H1 (cell line): ENCODE results near the gene RAD51B. TPM values are rescaled to one million over a fixed set of nuclear protein-coding genes. Genes with fewer than 3 reads are reported as not detected.

Experiments
- CTCF ChIA-PET: fragments of 300-600 bp; sonication (Branson Sonifier 250); formaldehyde crosslinking; loops from one replicate; lab custom pipeline; 2021; ENCODE audit not compliant: partially characterized antibody; lab: Charles Lee
- POLR2A ChIA-PET: fragments of 300-600 bp; sonication (Branson Sonifier 250); formaldehyde crosslinking; loops from one replicate; lab custom pipeline; 2021; ENCODE audit warnings: inconsistent platforms; ENCODE audit not compliant: partially characterized antibody; lab: Charles Lee
- DNase-seq, 2 experiments: peaks; one replicate each; pipeline versions ENCODE4 v3.0.0 to v3.0.0-alpha.2; 2010 to 2022; ENCODE audit warnings: low spot score in 2 of 2, low read depth in 1 of 2, mixed read lengths in 1 of 2
- FAIRE-seq: peaks from 2 replicates; lab custom pipeline; 2011; peaks lifted over from hg19 to GRCh38; lab: Jason Lieb, UNC
- H2AFZ ChIP-seq: 2 replicates; pipeline ENCODE4 v1.8.1; 2012; ENCODE audit warnings: low read length, inconsistent platforms
- H2AK5ac ChIP-seq: 2 replicates; pipeline ENCODE4 v1.6.1; 2013; ENCODE audit warnings: low read depth, low read length
- H2BK120ac ChIP-seq: replicated peaks from 2 replicates; pipeline ENCODE3; 2013; ENCODE audit warnings: low read depth, low read length, inconsistent platforms
- H2BK12ac ChIP-seq: 2 replicates; pipeline ENCODE4 v1.6.1; 2013; ENCODE audit warnings: low read depth, low read length
- H2BK15ac ChIP-seq: 2 replicates; pipeline ENCODE4 v1.6.1; 2013; ENCODE audit warnings: low read length
- H2BK20ac ChIP-seq: 2 replicates; pipeline ENCODE4 v1.6.1; 2013; ENCODE audit warnings: low read length
- H2BK5ac ChIP-seq: 2 replicates; pipeline ENCODE4 v1.6.1; 2013; ENCODE audit warnings: low read depth, low read length
- H3K14ac ChIP-seq: 2 replicates; pipeline ENCODE4 v1.6.1; 2013; ENCODE audit warnings: inconsistent platforms; ENCODE audit not compliant: insufficient read length
- H3K18ac ChIP-seq: 2 replicates; pipeline ENCODE4 v1.6.1; 2013; ENCODE audit warnings: low read length; ENCODE audit errors: extremely low read depth
- H3K23ac ChIP-seq: 2 replicates; pipeline ENCODE4 v1.6.1; 2013; ENCODE audit warnings: inconsistent platforms; ENCODE audit not compliant: insufficient read length
- H3K23me2 ChIP-seq: 2 replicates; pipeline ENCODE4 v1.6.1; 2013; ENCODE audit warnings: low read depth, low read length
- H3K27ac ChIP-seq: 2 replicates; pipeline ENCODE4 v1.6.1; 2011; ENCODE audit warnings: low read depth, low read length, inconsistent platforms
- H3K27me3 ChIP-seq, 4 experiments: replicated peaks in 1 of 4; 1 replicate in 1 of 4; 2 replicates in 3 of 4; pipeline versions ENCODE4 v1.6.1 to v1.8.1; 2011 to 2013; ENCODE audit warnings: low read length in 3 of 4, mild to moderate bottlenecking in 3 of 4, inconsistent platforms in 2 of 4, mixed read lengths in 2 of 4, moderate library complexity in 1 of 4; ENCODE audit not compliant: control insufficient read depth in 3 of 4, insufficient read depth in 3 of 4; ENCODE audit errors: extremely low read depth in 1 of 4
- H3K36me3 ChIP-seq, 4 experiments: 2 replicates each; pipeline versions ENCODE4 v1.6.1 to v1.8.1; 2011 to 2013; ENCODE audit warnings: mild to moderate bottlenecking in 4 of 4, low read length in 3 of 4, moderate library complexity in 2 of 4, control low read depth in 1 of 4, inconsistent platforms in 1 of 4; ENCODE audit not compliant: insufficient read depth in 4 of 4, control insufficient read depth in 2 of 4
- H3K4ac ChIP-seq: replicated peaks from 2 replicates; pipeline ENCODE3; 2013; ENCODE audit warnings: low read length, low read depth, mixed read lengths, inconsistent platforms; ENCODE audit not compliant: insufficient read length
- H3K4me1 ChIP-seq, 4 experiments: replicated peaks in 1 of 4; 1 replicate in 1 of 4; 2 replicates in 3 of 4; pipeline versions ENCODE4 v1.6.1 to v1.8.1; 2011 to 2013; ENCODE audit warnings: low read length in 3 of 4, inconsistent platforms in 2 of 4, mixed read lengths in 1 of 4; ENCODE audit not compliant: insufficient read depth in 4 of 4, control insufficient read depth in 3 of 4
- H3K4me2 ChIP-seq, 2 experiments: 2 replicates each; pipeline versions ENCODE4 v1.6.1 to v1.8.1; 2011 to 2013; ENCODE audit warnings: low read depth in 2 of 2, low read length in 2 of 2, control low read depth in 1 of 2, inconsistent platforms in 1 of 2, mild to moderate bottlenecking in 1 of 2; ENCODE audit not compliant: insufficient read depth in 1 of 2
- H3K4me3 ChIP-seq, 4 experiments: fragments of 200-600, 300-600 bp in 1 of 4; sonication (generic), shearing (Covaris generic), sonication (Bioruptor Twin) in 1 of 4; 2 replicates each; pipeline versions ENCODE4 v1.5.1 to v1.8.1; 2011 to 2016; ENCODE audit warnings: low read length in 4 of 4, low read depth in 3 of 4, control low read depth in 2 of 4, inconsistent platforms in 2 of 4, mild to moderate bottlenecking in 2 of 4, mixed read lengths in 1 of 4, moderate library complexity in 1 of 4; ENCODE audit not compliant: insufficient read depth in 2 of 4; ENCODE audit errors: extremely low read depth in 1 of 4
- H3K56ac ChIP-seq: replicated peaks from 2 replicates; pipeline ENCODE3; 2013; ENCODE audit warnings: low read depth, mild to moderate bottlenecking, mixed read lengths, low read length, inconsistent platforms; ENCODE audit not compliant: insufficient read length
- H3K79me1 ChIP-seq: 2 replicates; pipeline ENCODE4 v1.6.1; 2013; ENCODE audit warnings: low read depth, low read length, control low read depth
- H3K79me2 ChIP-seq, 2 experiments: 2 replicates each; pipeline versions ENCODE4 v1.6.1 to v1.8.1; 2012 to 2013; ENCODE audit warnings: low read length in 2 of 2, mild to moderate bottlenecking in 2 of 2, inconsistent platforms in 1 of 2; ENCODE audit not compliant: insufficient read depth in 2 of 2, control insufficient read depth in 1 of 2
- H3K9ac ChIP-seq, 4 experiments: replicated peaks in 1 of 4; 1 replicate in 1 of 4; 2 replicates in 3 of 4; pipeline versions ENCODE4 v1.6.1 to v1.8.1; 2011 to 2013; ENCODE audit warnings: low read depth in 3 of 4, low read length in 3 of 4, control low read depth in 2 of 4, mild to moderate bottlenecking in 2 of 4, moderate library complexity in 2 of 4, inconsistent platforms in 1 of 4; ENCODE audit errors: extremely low read depth in 1 of 4
- H3K9me3 ChIP-seq, 2 experiments: 2 replicates each; pipeline versions ENCODE4 v1.6.1 to v1.8.1; 2012 to 2013; ENCODE audit warnings: mild to moderate bottlenecking in 2 of 2, moderate library complexity in 2 of 2, control low read depth in 1 of 2, inconsistent platforms in 1 of 2, low read depth in 1 of 2, low read length in 1 of 2, mixed read lengths in 1 of 2; ENCODE audit not compliant: insufficient read depth in 2 of 2
- H4K20me1 ChIP-seq, 2 experiments: replicated peaks in 1 of 2; 2 replicates each; pipeline versions ENCODE3 to v1.8.1; 2011 to 2013; ENCODE audit warnings: inconsistent platforms in 2 of 2, low read length in 2 of 2, mild to moderate bottlenecking in 1 of 2; ENCODE audit not compliant: insufficient read depth in 2 of 2, control insufficient read depth in 1 of 2
- H4K5ac ChIP-seq: 2 replicates; pipeline ENCODE4 v1.6.1; 2013; ENCODE audit warnings: low read length, low read depth, mixed read lengths, inconsistent platforms; ENCODE audit not compliant: insufficient read length
- H4K8ac ChIP-seq: 2 replicates; pipeline ENCODE4 v1.8.0; 2013; ENCODE audit warnings: mild to moderate bottlenecking, moderate library complexity, low read length, inconsistent platforms; ENCODE audit not compliant: insufficient read depth; ENCODE audit errors: extremely low read depth
- H4K91ac ChIP-seq: replicated peaks from 2 replicates; pipeline ENCODE3; 2013; ENCODE audit warnings: low read length, mixed read lengths, inconsistent platforms; ENCODE audit not compliant: insufficient read length
- CTCF ChIP-seq, 3 experiments: IDR thresholded peaks; 1 replicate in 2 of 3; 2 replicates in 1 of 3; pipeline versions ENCODE4 v1.5.1 to v1.6.1; 2011; ENCODE audit warnings: low read length in 3 of 3, mild to moderate bottlenecking in 3 of 3, inconsistent platforms in 2 of 3, low read depth in 1 of 3, moderate library complexity in 1 of 3; ENCODE audit not compliant: insufficient read depth in 1 of 3; ENCODE audit errors: control extremely low read depth in 1 of 3
- RAD21 ChIP-seq, 2 experiments: IDR thresholded peaks in 1 of 2; conservative IDR thresholded peaks in 1 of 2; 2 replicates each; pipeline ENCODE4 v1.6.1; 2011; ENCODE audit warnings: low read depth in 2 of 2, low read length in 2 of 2, improper control_type of control experiment in 1 of 2, inconsistent platforms in 1 of 2, mild to moderate bottlenecking in 1 of 2, moderate library complexity in 1 of 2
- SP1 ChIP-seq: IDR thresholded peaks from 2 replicates; pipeline ENCODE4 v1.6.1; 2011; ENCODE audit warnings: low read depth, low read length
- WGBS, 2 experiments: shearing (Covaris generic) in 1 of 2; methylation state at CpG; one replicate each; pipeline versions ENCODE4 v1.1.6 to v1.1.7; 2013 to 2015; ENCODE audit warnings: low lambda C conversion rate in 2 of 2, mixed read lengths in 2 of 2, inconsistent platforms in 1 of 2, low coverage in 1 of 2, missing lambda C conversion rate in 1 of 2; ENCODE audit not compliant: insufficient replicate concordance in 2 of 2, insufficient coverage in 1 of 2, insufficient read length in 1 of 2; ENCODE audit errors: extremely low coverage in 1 of 2, missing lambda C conversion rate in 1 of 2; 5-methylcytosine and 5-hydroxymethylcytosine counted together
- polyA plus RNA-seq, 7 experiments: library from polyadenylated mRNA; depleted of rRNA in 3 of 7; stranded (reverse) in 5 of 7; unstranded in 2 of 7; fragments of >200 nt in 5 of 7; fragments of 200-250 nt in 2 of 7; gene quantifications; 1 replicate in 5 of 7; 2 replicates in 1 of 7; 4 replicates in 1 of 7; pipeline versions ENCODE4 v1.2.1 to v1.2.3, GENCODE V29; 2011 to 2013; ENCODE audit warnings: missing spikeins in 2 of 7, mixed read lengths in 2 of 7
- total RNA-seq: library from RNA; stranded (reverse); fragmentation: NEBNext Ultra II Directional; extraction: Animal tissue kit (Norgen Biotek cat#: 25700); gene quantifications from 2 replicates; pipeline ENCODE4 v1.2.1, GENCODE V29; 2021

The RAD51B gene
- total and polyA plus RNA-seq, 2 of the 8 experiments (the other 6 are each of a cell fraction or from before 2014, with no cell fraction given), result 3.9 to 14.9 TPM

GRCh38 chr14:68363466-68363842, 543.9 kb downstream of the RAD51B start:
- Histone ChIP-seq H3K4me2 (peak overlapping the region; percentile 98), H3K27ac (peak overlapping the region; percentile 43; the same call in 1 of the 2 replicates)

More at GRCh38 chr14:68363466-68363842, 543.9 kb downstream of the RAD51B start:
- peaks cover 8% of the 10 kb centered on the region for H3K23me2 ChIP-seq
- H3K79me2 ChIP-seq, result no peaks in the 10 kb centered on the region
- no peak for TF ChIP-seq SP1
- peak; percentile 52 to 78; a peak in 3 of 4 replicates for TF ChIP-seq RAD21 (IDR thresholded peaks at IDR 0.05 in 1 of 2, conservative IDR thresholded peaks at IDR 0.05 in 1 of 2; ENCODE audit: low read depth in 2 of 2, low read length in 2 of 2)
- TF ChIP-seq CTCF (IDR thresholded peaks at IDR 0.05; ENCODE audit: control extremely low read depth in 1 of 3, insufficient read depth in 1 of 3, low read depth in 1 of 3, low read length in 3 of 3), result peak; percentile 41 to 51 (median 46)
- TF ChIP-seq, all 59 proteins: peak for 2
- Histone ChIP-seq H2BK5ac (peak overlapping the region; percentile 91; the same call in 1 of the 2 replicates), H4K5ac (no peak overlapping the region), H3K9ac (peak overlapping the region in 3 of 4 experiments; percentile 42 to 60 (median 44); a peak in 6 of 7 replicates), H3K56ac (no peak overlapping the region), H2BK12ac (peak overlapping the region; percentile 100), H4K91ac (peak overlapping the region; percentile 95), H3K4me3 (peak overlapping the region; percentile 33 to 67 (median 54)), H3K4ac (peak overlapping the region; percentile 40), H2BK20ac (peak overlapping the region; percentile 97), H3K27me3 (no peaks in the 10 kb centered on the region; a peak in 2 of 7 replicates), H2BK15ac (peak overlapping the region; percentile 90; the same call in 1 of the 2 replicates), H3K4me1 (peaks cover 6 to 16% (median 12%) of the 10 kb centered on the region in 4 experiments; a peak in 6 of 7 replicates), H3K14ac (no peak overlapping the region), H2AFZ (peak overlapping the region; percentile 79), H4K20me1 (no peaks in the 10 kb centered on the region), H2AK5ac (peak overlapping the region; percentile 42; the same call in 1 of the 2 replicates), H3K23ac (no peak overlapping the region), H3K36me3 (no peaks in the 10 kb centered on the region), H4K8ac (no peak overlapping the region), H3K9me3 (no peaks in the 10 kb centered on the region), H3K18ac (peak overlapping the region; percentile 100), H2BK120ac (peak overlapping the region; percentile 86), H3K79me1 (no peaks in the 10 kb centered on the region)
- CTCF ChIA-PET, result interaction anchor here (0.6 to 3.4 kb wide), 8 partner anchors 9 to 481 kb away, joined by 3 to 10 read pairs (median 4); no protein-coding TSS in a partner anchor
- WGBS, 2 experiments, result 28% methylated on average over 11 of the region's 11 CpGs; no CpG with 5 or more reads in 1 of the 2 experiments
- DNase-seq (no peak), FAIRE-seq (no peak)
- POLR2A ChIA-PET, result interaction anchor here (0.7 to 1.0 kb wide), 4 partner anchors 114 to 430 kb away, joined by 3 to 5 read pairs (median 3); partner anchors contain the start of gene ZFP36L1
